ENCODE results near the gene ATP8A2. TPM values are rescaled to one million over a fixed set of nuclear protein-coding genes. Genes with fewer than 3 reads are reported as not detected.

The ATP8A2 gene
- total RNA-seq, 1 donor from 2014 or later, result 39.1 TPM

- Mint-ChIP-seq H3K4me1 (peaks cover 16% of the 10 kb centered on the region), H3K27ac (no peak overlapping the region), H3K27me3 (ENCODE audit: low read depth) (no peaks in the 10 kb centered on the region), H3K9me3 (no peaks in the 10 kb centered on the region), H3K4me3 (no peak overlapping the region), H3K36me3 (peaks cover 3% of the 10 kb centered on the region)
- TF ChIP-seq CTCF (IDR thresholded peaks at IDR 0.05; ENCODE audit: unreplicated experiment), result no peak
- DNase-seq (ENCODE audit: low spot score in 2 of 2, unreplicated experiment in 2 of 2), result no peak
These were observed 514.9 kb downstream of the ATP8A2 start for GRCh38 chr13:25886438-25887214.

DNA sequence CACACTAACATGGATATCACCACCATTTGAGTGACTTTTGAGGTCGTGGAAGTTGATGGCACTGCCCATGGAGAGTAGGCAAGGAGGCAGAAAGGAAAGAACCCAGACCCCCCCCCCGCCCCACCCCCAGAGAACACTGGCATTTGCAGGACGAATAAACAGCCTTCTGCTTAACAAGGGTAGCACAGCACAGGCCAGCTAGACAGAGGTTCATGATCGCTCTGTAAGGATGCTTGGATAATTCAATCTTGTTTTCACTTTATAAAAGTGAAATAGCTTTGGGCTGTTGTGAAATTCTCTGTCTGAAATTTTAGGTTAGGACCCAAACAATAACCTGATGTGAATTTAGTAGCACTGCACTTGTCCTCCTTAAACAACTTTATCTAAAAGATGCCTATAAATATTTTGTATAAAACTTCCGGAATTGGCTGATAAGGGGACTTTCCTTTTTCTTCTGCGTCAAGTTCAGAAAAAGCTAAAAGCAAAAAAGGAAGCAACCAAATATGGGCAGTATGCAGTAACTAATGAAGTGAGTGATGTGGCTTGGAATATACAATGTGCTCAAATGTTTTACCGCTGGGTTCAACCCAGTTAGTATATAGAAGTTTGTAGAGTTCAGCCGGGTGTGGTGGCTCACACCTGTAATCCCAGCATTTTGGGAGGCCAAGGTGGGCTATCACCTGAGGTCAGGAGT, 516.3 kb downstream of the ATP8A2 start:
- H3K4me1 Mint-ChIP-seq, result peaks cover 1% of the 10 kb centered on the region
- H3K27me3 Mint-ChIP-seq (ENCODE audit: low read depth), result no peaks in the 10 kb centered on the region
- H3K9me3 Mint-ChIP-seq, result no peaks in the 10 kb centered on the region
- no peak overlapping the region for H3K4me3 Mint-ChIP-seq
- DNase-seq (ENCODE audit: low spot score in 2 of 2, unreplicated experiment in 2 of 2), result no peak
- peaks cover 3% of the 10 kb centered on the region for H3K36me3 Mint-ChIP-seq
- H3K27ac Mint-ChIP-seq, result no peak overlapping the region
- TF ChIP-seq CTCF (IDR thresholded peaks at IDR 0.05; ENCODE audit: unreplicated experiment), result no peak

GRCh38 chr13:25890671-25891212, 519.0 kb downstream of the ATP8A2 start:
- H3K36me3 Mint-ChIP-seq, result peaks cover 5% of the 10 kb centered on the region
- no peaks in the 10 kb centered on the region for H3K4me1 Mint-ChIP-seq
- no peak for DNase-seq (ENCODE audit: low spot score in 2 of 2, unreplicated experiment in 2 of 2)
- H3K27ac Mint-ChIP-seq, result no peak overlapping the region
- peaks cover 2% of the 10 kb centered on the region for H3K9me3 Mint-ChIP-seq
- no peak for TF ChIP-seq CTCF (IDR thresholded peaks at IDR 0.05; ENCODE audit: unreplicated experiment)
- no peak overlapping the region for H3K4me3 Mint-ChIP-seq
- H3K27me3 Mint-ChIP-seq (ENCODE audit: low read depth), result no peaks in the 10 kb centered on the region

DNA sequence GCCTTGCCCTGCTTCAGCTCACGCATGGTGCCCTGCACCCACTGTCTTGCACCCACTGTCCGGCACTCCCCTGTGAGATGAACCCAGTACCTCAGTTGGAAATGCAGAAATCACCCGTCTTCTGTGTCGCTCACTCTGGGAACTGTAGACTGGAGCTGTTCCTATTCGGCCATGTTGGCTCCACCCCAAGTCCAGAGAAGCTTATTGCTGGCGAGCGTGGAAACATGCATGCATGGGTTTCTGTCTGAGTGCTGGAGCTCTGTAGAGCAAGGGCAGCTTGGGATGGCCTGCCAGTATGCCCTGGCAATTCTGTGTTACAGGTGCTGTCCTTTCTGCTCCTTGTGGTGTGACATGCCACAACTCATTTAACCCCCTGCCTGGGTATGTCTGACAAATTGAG, 527.2 kb downstream of the ATP8A2 start:
- Mint-ChIP-seq H3K27me3 (ENCODE audit: low read depth) (no peaks in the 10 kb centered on the region), H3K36me3 (peaks cover 21% of the 10 kb centered on the region), H3K4me3 (no peak overlapping the region)

DNA sequence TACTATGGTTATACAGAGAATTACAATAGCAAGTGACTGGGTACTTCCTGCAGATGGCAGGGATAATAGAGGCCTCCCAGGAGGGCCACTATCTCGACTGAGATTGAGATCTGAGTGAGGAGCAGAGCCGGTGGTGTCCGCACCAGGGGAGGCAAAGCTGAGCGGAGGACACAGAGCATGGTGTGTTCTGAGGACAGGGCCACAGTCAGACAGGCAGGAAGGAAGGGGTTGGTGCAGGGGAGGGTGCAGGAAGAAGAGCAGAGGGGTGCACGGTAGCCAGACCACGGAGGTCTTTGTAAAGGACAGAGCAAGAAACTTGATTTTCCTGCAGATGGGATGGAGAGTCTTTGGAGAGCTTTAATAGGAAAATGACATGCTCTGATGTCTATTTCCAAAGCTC, 527.7 kb downstream of the ATP8A2 start:
- no peak for TF ChIP-seq CTCF (IDR thresholded peaks at IDR 0.05; ENCODE audit: unreplicated experiment)

More for the DNA sequence above, 527.2 kb downstream of the ATP8A2 start:
- H3K9me3 Mint-ChIP-seq, result peaks cover 30% of the 10 kb centered on the region
- H3K27ac Mint-ChIP-seq, result no peak overlapping the region
- no peak for TF ChIP-seq CTCF (IDR thresholded peaks at IDR 0.05; ENCODE audit: unreplicated experiment)
- DNase-seq (ENCODE audit: low spot score in 2 of 2, unreplicated experiment in 2 of 2), result no peak
- H3K4me1 Mint-ChIP-seq, result peaks cover 19% of the 10 kb centered on the region

More for the DNA sequence above, 527.7 kb downstream of the ATP8A2 start:
- DNase-seq (ENCODE audit: low spot score in 2 of 2, unreplicated experiment in 2 of 2), result no peak
- Mint-ChIP-seq H3K27ac (peak overlapping the region; percentile 45), H3K27me3 (ENCODE audit: low read depth) (no peaks in the 10 kb centered on the region), H3K4me3 (no peak overlapping the region), H3K9me3 (peaks cover 30% of the 10 kb centered on the region), H3K4me1 (peaks cover 19% of the 10 kb centered on the region), H3K36me3 (peaks cover 21% of the 10 kb centered on the region)

Measured in mesothelial cell of epicardium (in vitro differentiated cells).